Hematopoietic multipotent progenitor cell treated with erythropoietin and hydrocortisone succinate and interleukin-3 and kit ligand, for 8 days (in vitro differentiated cells): ENCODE measurements around the gene HCAR3.

ENCODE experiments used
- DNase-seq: peaks from one replicate; pipeline ENCODE4 v3.0.0-alpha.2; 2015

The HCAR3 gene

DNA sequence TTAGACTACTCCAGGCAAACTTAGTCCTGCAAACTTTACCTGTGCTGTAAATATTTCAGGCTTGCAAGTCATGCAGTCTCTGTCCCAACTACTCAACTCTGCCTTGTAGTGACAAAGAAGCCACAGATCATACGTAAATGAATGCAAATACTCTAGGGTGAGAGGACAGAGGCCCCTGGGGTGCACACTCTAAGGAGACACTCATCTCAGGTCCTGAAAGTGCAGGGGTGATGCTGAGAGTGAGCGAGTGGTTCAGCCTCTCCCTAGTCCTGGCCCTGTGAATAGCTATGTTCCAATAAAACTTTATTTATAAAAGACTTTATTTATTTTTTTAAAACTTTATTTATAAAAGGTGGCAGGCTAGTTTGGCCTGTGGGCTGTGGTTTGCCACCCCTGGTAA lies 48.3 kb downstream of the HCAR3 start:
- no peak for DNase-seq

DNA sequence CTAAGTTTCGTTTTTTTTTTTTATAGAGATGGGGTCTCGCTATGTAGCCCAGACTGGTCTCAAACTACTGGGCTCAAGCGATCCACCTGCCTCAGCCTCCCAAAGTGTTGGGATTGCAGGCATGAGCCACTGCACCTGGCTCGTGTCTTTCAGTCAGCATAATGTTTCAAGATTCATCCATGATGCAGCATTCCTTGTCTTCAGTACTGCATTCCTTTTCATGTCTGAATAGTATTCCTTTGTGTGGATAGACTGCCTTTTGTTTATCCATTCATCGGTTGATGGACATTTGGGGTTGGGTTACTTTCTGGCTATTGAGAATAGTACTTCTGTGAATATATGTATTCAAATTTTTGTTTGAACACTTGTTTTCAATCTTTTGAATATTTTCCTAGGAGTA lies 50.9 kb downstream of the HCAR3 start:
- DNase-seq, result no peak

DNA sequence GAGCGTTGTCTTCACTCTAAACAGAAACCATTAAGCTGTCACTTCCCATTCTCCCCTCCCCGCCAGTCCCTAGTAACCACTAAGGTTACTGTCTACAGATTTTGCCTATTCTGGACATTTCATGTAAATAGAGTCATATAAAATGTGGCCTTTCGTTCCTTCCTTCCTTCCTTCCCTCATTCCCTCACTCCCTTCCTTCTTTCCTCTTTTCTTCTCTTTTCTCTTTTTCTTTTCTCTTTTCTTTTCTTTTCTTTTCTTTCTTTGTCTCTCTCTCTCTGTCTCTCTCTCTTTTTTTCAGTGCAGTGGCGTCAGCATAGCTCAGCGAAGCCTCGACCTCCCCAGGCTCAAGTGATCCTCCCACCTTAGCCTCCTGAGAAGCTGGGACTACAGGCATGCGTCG lies 51.3 kb downstream of the HCAR3 start:
- no peak for DNase-seq
